IMR-90 (cell line): ENCODE results near the gene ABCC3.

Experiments used
- BHLHE40 ChIP-seq: fragments of 150-350 bp; IDR thresholded peaks from 2 replicates; pipeline ENCODE4 v1.6.1; 2016; ENCODE audit warnings: mild to moderate bottlenecking, low read depth, low read length
- CEBPB ChIP-seq: IDR thresholded peaks from 2 replicates; pipeline ENCODE4 v1.6.1; 2012; ENCODE audit warnings: low read depth, low read length, improper control_type of control experiment
- CHD1 ChIP-seq: IDR thresholded peaks from 2 replicates; pipeline ENCODE4 v1.6.1; 2012; ENCODE audit warnings: low read depth, low read length, improper control_type of control experiment
- CTCF ChIP-seq: conservative IDR thresholded peaks from 2 replicates; pipeline ENCODE4 v1.5.1; 2012; ENCODE audit warnings: mild to moderate bottlenecking, low read depth, low read length, improper control_type of control experiment
- POLR2A ChIP-seq: IDR thresholded peaks from 2 replicates; pipeline ENCODE4 v1.6.1; 2012; ENCODE audit warnings: mild to moderate bottlenecking, low read depth, low read length
- RCOR1 ChIP-seq: IDR thresholded peaks from 2 replicates; pipeline ENCODE4 v1.6.1; 2012; ENCODE audit warnings: mild to moderate bottlenecking, low read length, improper control_type of control experiment; ENCODE audit not compliant: insufficient replicate concordance
- SMC3 ChIP-seq: fragments of 150-350 bp; IDR thresholded peaks from 2 replicates; pipeline ENCODE4 v1.6.1; 2016; ENCODE audit warnings: low read depth, mild to moderate bottlenecking, antibody characterized with exemption, low read length, moderate library complexity

GRCh38 chr17:50677851-50678375, 43.2 kb downstream of the ABCC3 start:
- no peak for TF ChIP-seq CTCF
- TF ChIP-seq SMC3 = no peak
- TF ChIP-seq POLR2A = no peak
- TF ChIP-seq RCOR1 = no peak
- TF ChIP-seq CEBPB = no peak
- TF ChIP-seq CHD1 = no peak
- no peak for TF ChIP-seq BHLHE40
